Activated CD8-positive, alpha-beta T cell treated with anti-CD3 and anti-CD28 coated beads, Interleukin-2, amount 10 ng/mL, durations not matched to agents 7 days and 5 days (primary cell): ENCODE measurements around the gene KRTAP15-1. TPM values are rescaled to one million over a fixed set of nuclear protein-coding genes. Genes with fewer than 3 reads are reported as not detected.

Source experiments
- total RNA-seq, 2 experiments: library from RNA; stranded (reverse); gene quantifications; one replicate each; pipeline ENCODE4 v1.2.3, GENCODE V29; 2021

The KRTAP15-1 gene
- total RNA-seq, 2 experiments from 2014 or later: not detected

Other genes starting within 250 kb of the KRTAP15-1 start
- gene CLDN8, start 224.2 kb upstream of the KRTAP15-1 start, total RNA-seq: not detected
- gene KRTAP24-1, start 157.3 kb upstream of the KRTAP15-1 start, total RNA-seq: not detected
- not detected for gene KRTAP25-1, start 150.8 kb upstream of the KRTAP15-1 start, total RNA-seq
- gene KRTAP26-1, start 120.0 kb upstream of the KRTAP15-1 start, total RNA-seq: not detected
- gene KRTAP27-1, start 102.6 kb upstream of the KRTAP15-1 start, total RNA-seq: not detected
- gene KRTAP23-1, start 91.7 kb upstream of the KRTAP15-1 start, total RNA-seq: not detected
- gene KRTAP13-2, start 68.0 kb upstream of the KRTAP15-1 start, total RNA-seq: not detected
- not detected for gene KRTAP13-1, start 44.2 kb upstream of the KRTAP15-1 start, total RNA-seq
- not detected for gene KRTAP13-3, start 14.3 kb upstream of the KRTAP15-1 start, total RNA-seq
- not detected for gene KRTAP13-4, start 10.1 kb upstream of the KRTAP15-1 start, total RNA-seq
- not detected for gene KRTAP19-1, start 40.1 kb downstream of the KRTAP15-1 start, total RNA-seq
- not detected for gene KRTAP19-2, start 47.2 kb downstream of the KRTAP15-1 start, total RNA-seq
- gene KRTAP19-3, start 51.7 kb downstream of the KRTAP15-1 start, total RNA-seq: not detected
- not detected for gene KRTAP19-4, start 56.9 kb downstream of the KRTAP15-1 start, total RNA-seq
- gene KRTAP19-5, start 61.9 kb downstream of the KRTAP15-1 start, total RNA-seq: not detected
- gene KRTAP19-6, start 101.6 kb downstream of the KRTAP15-1 start, total RNA-seq: not detected
- gene KRTAP19-7, start 121.0 kb downstream of the KRTAP15-1 start, total RNA-seq: not detected
- gene KRTAP22-2, start 150.1 kb downstream of the KRTAP15-1 start, total RNA-seq: not detected
- not detected for gene KRTAP6-3, start 152.2 kb downstream of the KRTAP15-1 start, total RNA-seq
- gene KRTAP6-2, start 158.6 kb downstream of the KRTAP15-1 start, total RNA-seq: not detected
- not detected for gene KRTAP22-1, start 160.8 kb downstream of the KRTAP15-1 start, total RNA-seq
- not detected for gene KRTAP6-1, start 173.7 kb downstream of the KRTAP15-1 start, total RNA-seq
- not detected for gene KRTAP20-1, start 176.2 kb downstream of the KRTAP15-1 start, total RNA-seq
- gene KRTAP20-4, start 180.4 kb downstream of the KRTAP15-1 start, total RNA-seq: not detected
- not detected for gene KRTAP20-2, start 194.9 kb downstream of the KRTAP15-1 start, total RNA-seq
- not detected for gene KRTAP20-3, start 202.6 kb downstream of the KRTAP15-1 start, total RNA-seq